AML-193 (cell line): ENCODE results near the gene HYPK.

Experiments
- DNase-seq, 2 experiments: peaks; one replicate each; lab custom pipeline; 2025; lab: John Stamatoyannopoulos, UW

The HYPK gene

DNA sequence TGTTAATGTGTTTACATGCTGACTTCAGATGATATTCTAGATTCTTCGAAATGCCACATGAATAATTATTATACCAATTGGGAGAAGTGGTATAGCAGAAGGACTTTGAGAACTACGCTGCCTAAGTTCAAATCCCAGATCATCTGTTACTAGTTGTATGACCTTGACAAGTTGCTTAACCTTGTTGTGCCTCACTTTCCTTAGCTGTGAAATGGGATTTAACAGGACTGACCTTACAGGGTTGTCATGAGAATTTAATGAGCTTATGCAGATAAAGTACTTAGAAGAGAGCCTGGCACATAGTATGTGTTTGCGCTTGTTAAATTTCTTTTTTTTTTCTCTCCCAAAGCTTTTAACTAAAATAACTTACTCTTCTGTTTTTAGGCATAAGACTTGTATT, 50.9 kb downstream of the HYPK start:
- no peak for DNase-seq

DNA sequence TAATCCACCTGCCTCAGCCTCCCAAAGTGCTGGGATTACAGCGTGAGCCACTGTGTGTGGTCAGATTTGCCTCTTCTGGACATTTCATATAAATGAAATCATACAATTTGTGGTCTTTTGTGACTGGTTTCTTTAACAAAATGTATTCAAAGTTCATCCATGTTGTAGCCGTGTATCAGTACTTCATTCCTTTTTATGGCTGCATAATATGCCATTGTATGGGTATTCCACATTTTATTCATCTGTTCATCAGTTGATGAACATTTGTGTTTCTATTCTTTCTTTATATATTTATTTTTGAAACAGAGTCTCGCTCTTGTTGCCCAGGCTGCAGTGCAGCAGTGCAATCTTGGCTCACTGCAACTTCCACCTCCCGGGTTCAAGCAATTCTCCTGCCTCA, 52.2 kb downstream of the HYPK start:
- DNase-seq, result no peak
